Neural progenitor cell (in vitro differentiated cells): Measurements from ENCODE around the gene ZNF556. TPM values are rescaled to one million over a fixed set of nuclear protein-coding genes. Genes with fewer than 3 reads are reported as not detected.

Experiments
- DNase-seq: peaks from one replicate; pipeline ENCODE4 v3.0.0-alpha.2; 2016; ENCODE audit warnings: low spot score
- H2AFZ ChIP-seq: fragments of 200-600 bp; sonication (generic); replicated peaks from 2 replicates; pipeline ENCODE4 v1.6.1; 2016; ENCODE audit warnings: antibody characterized with exemption
- H3F3A ChIP-seq: fragments of 200-600 bp; sonication (generic); 2 replicates; pipeline ENCODE4 v1.6.1; 2016; ENCODE audit warnings: antibody characterized with exemption, low read depth
- H3K27ac ChIP-seq: fragments of 200-600 bp; sonication (generic); 2 replicates; pipeline ENCODE4 v1.5.1; 2016; ENCODE audit warnings: mild to moderate bottlenecking
- H3K27me3 ChIP-seq: fragments of 200-600 bp; sonication (generic); 2 replicates; pipeline ENCODE4 v1.6.1; 2016; ENCODE audit warnings: mild to moderate bottlenecking, moderate library complexity
- H3K36me3 ChIP-seq: fragments of 200-600 bp; sonication (generic); 2 replicates; pipeline ENCODE4 v1.5.1; 2016
- H3K4me1 ChIP-seq: fragments of 200-600 bp; sonication (generic); 2 replicates; pipeline ENCODE4 v1.6.1; 2016; ENCODE audit warnings: mixed run types
- H3K4me2 ChIP-seq: fragments of 200-600 bp; sonication (generic); 2 replicates; pipeline ENCODE4 v1.6.1; 2016
- H3K4me3 ChIP-seq: fragments of 200-600 bp; sonication (generic); 2 replicates; pipeline ENCODE4 v1.5.1; 2016
- H3K79me2 ChIP-seq: fragments of 200-600 bp; sonication (generic); 2 replicates; pipeline ENCODE4 v1.6.1; 2016; ENCODE audit warnings: low read depth
- H3K9ac ChIP-seq: fragments of 200-600 bp; sonication (generic); 2 replicates; pipeline ENCODE4 v1.6.1; 2016
- H3K9me3 ChIP-seq: fragments of 200-600 bp; sonication (generic); 2 replicates; pipeline ENCODE4 v1.5.1; 2016; ENCODE audit warnings: low read depth
- H4K20me1 ChIP-seq: fragments of 200-600 bp; sonication (generic); 2 replicates; pipeline ENCODE4 v1.6.1; 2016; ENCODE audit warnings: low read depth
- H3K27ac Mint-ChIP-seq: 3 replicates; pipeline ENCODE4 v1.8.0; 2021; ENCODE audit warnings: mixed read lengths
- H3K27me3 Mint-ChIP-seq: 2 replicates; pipeline ENCODE4 v1.8.0; 2022; ENCODE audit warnings: low read depth, mild to moderate bottlenecking, inconsistent platforms, moderate library complexity, mixed read lengths; ENCODE audit not compliant: insufficient read depth
- H3K36me3 Mint-ChIP-seq: 3 replicates; pipeline ENCODE4 v1.8.0; 2021; ENCODE audit warnings: mixed read lengths
- H3K4me1 Mint-ChIP-seq: 3 replicates; pipeline ENCODE4 v1.8.0; 2021; ENCODE audit warnings: mixed read lengths
- H3K4me3 Mint-ChIP-seq: 3 replicates; pipeline ENCODE4 v1.8.0; 2021; ENCODE audit warnings: mild to moderate bottlenecking, moderate library complexity, mixed read lengths
- H3K9me3 Mint-ChIP-seq: 3 replicates; pipeline ENCODE4 v1.8.0; 2020; ENCODE audit warnings: mixed read lengths
- EZH2 ChIP-seq: fragments of 200-600 bp; sonication (generic); IDR thresholded peaks from 2 replicates; pipeline ENCODE4 v1.6.1; 2017; ENCODE audit warnings: antibody characterized with exemption, mild to moderate bottlenecking, moderate library complexity
- EZH2phosphoT487 ChIP-seq: fragments of 200-600 bp; sonication (generic); IDR thresholded peaks from 2 replicates; pipeline ENCODE4 v1.6.1; 2017; ENCODE audit warnings: antibody characterized with exemption
- total RNA-seq: library from RNA; depleted of rRNA; stranded (reverse); fragments of >200 nt; gene quantifications from 2 replicates; pipeline ENCODE4 v1.2.3, GENCODE V29; 2015; ENCODE audit warnings: low replicate concordance
- TF ChIP-seq, protein P1 (sequence below): fragments of 200-600 bp; sonication (generic); IDR thresholded peaks from 2 replicates; pipeline ENCODE4 v1.5.1; 2017; ENCODE audit warnings: antibody characterized with exemption, mild to moderate bottlenecking

Gene ZNF556
- total RNA-seq, 1 donor from 2014 or later, result not detected

DNA sequence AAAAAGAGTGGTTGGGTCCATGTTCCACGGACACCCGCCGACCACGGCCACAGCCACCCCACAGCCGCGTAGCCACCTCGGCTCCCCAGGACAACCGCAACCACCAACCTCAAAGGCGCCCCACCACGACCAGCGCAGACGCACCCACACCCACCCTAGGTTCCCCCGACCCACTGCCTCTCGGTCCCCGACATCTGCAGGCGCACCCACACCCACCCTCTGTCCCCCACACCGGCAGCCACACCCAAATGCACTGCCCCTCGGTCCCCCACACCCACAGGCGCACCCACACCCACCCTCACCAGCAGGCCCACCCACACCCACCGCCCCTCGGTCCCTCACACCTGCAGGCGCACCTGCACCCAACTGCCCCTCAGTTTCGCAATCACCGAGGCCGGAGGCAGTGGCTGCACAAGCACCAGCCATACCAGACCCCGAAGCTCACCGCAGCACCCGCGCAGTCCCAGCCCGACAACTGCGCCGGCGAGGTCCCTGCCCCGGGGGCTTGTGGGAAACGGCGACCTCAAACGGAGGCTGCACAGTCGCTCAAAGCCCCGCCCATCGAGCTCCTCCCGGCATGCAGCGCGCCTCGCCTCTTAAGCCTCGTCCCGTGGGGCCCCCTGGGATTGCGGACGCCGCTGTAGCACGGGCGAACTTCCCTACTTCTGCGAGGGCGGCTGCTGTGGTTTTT lies 59.4 kb downstream of the ZNF556 start:
- no peak overlapping the region for H3K27ac ChIP-seq
- peaks cover 8% of the 10 kb centered on the region for H3K27me3 Mint-ChIP-seq
- no peaks in the 10 kb centered on the region for H3K27me3 ChIP-seq
- no peak overlapping the region for H3K4me2 ChIP-seq
- no peaks in the 10 kb centered on the region for H3K36me3 ChIP-seq
- H2AFZ ChIP-seq, result no peak overlapping the region
- H3K9ac ChIP-seq, result no peak overlapping the region
- no peak for TF ChIP-seq EZH2phosphoT487
- TF ChIP-seq, protein P1, sequence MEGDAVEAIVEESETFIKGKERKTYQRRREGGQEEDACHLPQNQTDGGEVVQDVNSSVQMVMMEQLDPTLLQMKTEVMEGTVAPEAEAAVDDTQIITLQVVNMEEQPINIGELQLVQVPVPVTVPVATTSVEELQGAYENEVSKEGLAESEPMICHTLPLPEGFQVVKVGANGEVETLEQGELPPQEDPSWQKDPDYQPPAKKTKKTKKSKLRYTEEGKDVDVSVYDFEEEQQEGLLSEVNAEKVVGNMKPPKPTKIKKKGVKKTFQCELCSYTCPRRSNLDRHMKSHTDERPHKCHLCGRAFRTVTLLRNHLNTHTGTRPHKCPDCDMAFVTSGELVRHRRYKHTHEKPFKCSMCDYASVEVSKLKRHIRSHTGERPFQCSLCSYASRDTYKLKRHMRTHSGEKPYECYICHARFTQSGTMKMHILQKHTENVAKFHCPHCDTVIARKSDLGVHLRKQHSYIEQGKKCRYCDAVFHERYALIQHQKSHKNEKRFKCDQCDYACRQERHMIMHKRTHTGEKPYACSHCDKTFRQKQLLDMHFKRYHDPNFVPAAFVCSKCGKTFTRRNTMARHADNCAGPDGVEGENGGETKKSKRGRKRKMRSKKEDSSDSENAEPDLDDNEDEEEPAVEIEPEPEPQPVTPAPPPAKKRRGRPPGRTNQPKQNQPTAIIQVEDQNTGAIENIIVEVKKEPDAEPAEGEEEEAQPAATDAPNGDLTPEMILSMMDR, result no peak
- TF ChIP-seq EZH2, result no peak
- no peaks in the 10 kb centered on the region for H3K79me2 ChIP-seq
- DNase-seq, result no peak
- H3F3A ChIP-seq, result peaks cover 10% of the 10 kb centered on the region
- no peaks in the 10 kb centered on the region for H3K4me1 Mint-ChIP-seq
- H3K4me1 ChIP-seq, result peaks cover 5% of the 10 kb centered on the region
- no peak overlapping the region for H3K4me3 Mint-ChIP-seq
- H4K20me1 ChIP-seq, result no peaks in the 10 kb centered on the region
- no peak overlapping the region for H3K27ac Mint-ChIP-seq
- peaks cover 24% of the 10 kb centered on the region for H3K9me3 Mint-ChIP-seq
- H3K9me3 ChIP-seq, result peaks cover 2% of the 10 kb centered on the region
- H3K4me3 ChIP-seq, result no peak overlapping the region
- peaks cover 14% of the 10 kb centered on the region for H3K36me3 Mint-ChIP-seq

DNA sequence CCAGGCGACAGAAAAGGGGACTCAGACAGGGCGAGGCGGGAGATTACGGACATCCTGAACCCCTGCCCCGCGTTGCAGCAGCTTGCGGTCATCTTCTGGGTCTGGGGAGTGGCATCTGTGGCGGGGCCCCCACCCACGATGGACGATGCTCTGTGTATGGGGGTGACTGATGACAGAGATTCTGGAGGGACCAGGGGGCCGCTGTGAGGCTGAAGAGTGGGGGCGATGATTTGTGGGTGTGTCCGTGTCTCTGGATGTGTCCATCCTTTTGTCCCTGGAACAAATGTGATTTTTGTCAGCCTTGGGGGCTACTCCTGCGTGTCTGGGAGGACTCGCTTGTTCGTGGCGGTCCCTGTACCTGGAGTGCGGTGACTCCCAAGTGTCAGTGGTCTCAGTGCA lies 59.9 kb downstream of the ZNF556 start:
- Histone ChIP-seq H3K4me1 (peaks cover 5% of the 10 kb centered on the region), H3K4me2 (no peak overlapping the region), H3K36me3 (no peaks in the 10 kb centered on the region), H3K9me3 (peaks cover 4% of the 10 kb centered on the region), H2AFZ (no peak overlapping the region), H4K20me1 (no peaks in the 10 kb centered on the region), H3F3A (peaks cover 10% of the 10 kb centered on the region), H3K4me3 (no peak overlapping the region), H3K79me2 (no peaks in the 10 kb centered on the region), H3K27me3 (no peaks in the 10 kb centered on the region), H3K27ac (no peak overlapping the region), H3K9ac (no peak overlapping the region)
- no peak overlapping the region for H3K27ac Mint-ChIP-seq
- H3K4me3 Mint-ChIP-seq, result no peak overlapping the region
- TF ChIP-seq, protein P1, result no peak
- TF ChIP-seq EZH2, result no peak
- no peak for TF ChIP-seq EZH2phosphoT487
- DNase-seq, result no peak
- no peaks in the 10 kb centered on the region for H3K4me1 Mint-ChIP-seq
- H3K36me3 Mint-ChIP-seq, result peaks cover 16% of the 10 kb centered on the region
- H3K9me3 Mint-ChIP-seq, result peaks cover 28% of the 10 kb centered on the region
- peaks cover 10% of the 10 kb centered on the region for H3K27me3 Mint-ChIP-seq

Other genes starting within 250 kb of the ZNF556 start
- gene GNG7, start 164.6 kb upstream of the ZNF556 start, total RNA-seq, result 7.0 and 9.6 TPM in 2 replicates
- gene DIRAS1, start 146.0 kb upstream of the ZNF556 start, total RNA-seq, result 2.7 and 4.2 TPM in 2 replicates
- 6.1 and 28.5 TPM in 2 replicates for gene SLC39A3, start 127.3 kb upstream of the ZNF556 start, total RNA-seq
- gene SGTA, start 84.1 kb upstream of the ZNF556 start, total RNA-seq, result 30.9 and 75.4 TPM in 2 replicates
- 105 and 222 TPM in 2 replicates for gene THOP1, start 81.8 kb upstream of the ZNF556 start, total RNA-seq
- gene ZNF554, start 47.5 kb upstream of the ZNF556 start, total RNA-seq, result 10.1 and 11.0 TPM in 2 replicates
- 14.6 and 18.8 TPM in 2 replicates for gene ZNF555, start 25.9 kb upstream of the ZNF556 start, total RNA-seq
- 5.6 and 6.3 TPM in 2 replicates for gene ZNF57, start 33.6 kb downstream of the ZNF556 start, total RNA-seq
- 6.2 and 6.5 TPM in 2 replicates for gene ZNF77, start 77.6 kb downstream of the ZNF556 start, total RNA-seq
- gene TLE6, start 110.2 kb downstream of the ZNF556 start, total RNA-seq, result 0.22 and 1.8 TPM in 2 replicates
- gene TLE2, start 161.9 kb downstream of the ZNF556 start, total RNA-seq, result 1.1 TPM in 1 of 2 replicates, not detected in the other
- gene TLE5, start 195.2 kb downstream of the ZNF556 start, total RNA-seq, result 54.6 and 148 TPM in 2 replicates
- gene GNA11, start 227.0 kb downstream of the ZNF556 start, total RNA-seq, result 12.4 and 19.5 TPM in 2 replicates